Ramos (cell line): ENCODE measurements around the gene ZSWIM6.

Source experiments
- in situ Hi-C: fragments of 300-500 bp; cut with MboI; formaldehyde crosslinking; loops from one replicate; pipeline ENCODE4 v1.14.3; 2022; ENCODE audit warnings: low sequenced_read_pairs; ENCODE audit not compliant: unreplicated experiment

Gene ZSWIM6

DNA sequence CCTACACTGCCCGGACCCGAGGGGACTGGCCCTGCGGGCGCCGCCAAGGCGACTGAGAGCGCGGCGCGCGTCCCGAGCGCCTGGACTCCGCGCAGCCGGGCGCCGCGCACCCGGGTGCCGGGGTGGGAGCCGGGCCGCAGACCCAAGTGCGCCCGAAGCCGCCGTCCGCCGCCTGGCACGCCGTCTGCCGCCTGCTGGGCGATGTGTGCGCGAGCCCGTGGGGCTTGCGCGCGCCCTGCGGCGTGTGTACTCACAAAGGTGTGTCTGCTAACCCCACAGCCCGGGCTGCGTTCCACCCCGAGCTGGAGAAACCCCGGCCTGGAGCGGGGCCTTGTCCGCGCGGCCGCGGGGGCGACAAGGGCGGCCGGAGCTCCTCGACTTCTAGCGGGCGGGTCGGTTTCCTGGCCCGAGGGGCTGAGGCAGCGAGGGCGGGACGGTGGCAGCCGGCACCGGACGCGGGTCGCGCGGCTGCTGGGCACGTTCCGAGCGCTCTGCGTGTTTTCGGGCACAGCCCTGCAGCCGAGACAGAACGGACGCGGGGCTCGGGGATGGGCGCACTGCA is 1.1 kb upstream of the ZSWIM6 start:
- in situ Hi-C loops, result no loop called here

DNA sequence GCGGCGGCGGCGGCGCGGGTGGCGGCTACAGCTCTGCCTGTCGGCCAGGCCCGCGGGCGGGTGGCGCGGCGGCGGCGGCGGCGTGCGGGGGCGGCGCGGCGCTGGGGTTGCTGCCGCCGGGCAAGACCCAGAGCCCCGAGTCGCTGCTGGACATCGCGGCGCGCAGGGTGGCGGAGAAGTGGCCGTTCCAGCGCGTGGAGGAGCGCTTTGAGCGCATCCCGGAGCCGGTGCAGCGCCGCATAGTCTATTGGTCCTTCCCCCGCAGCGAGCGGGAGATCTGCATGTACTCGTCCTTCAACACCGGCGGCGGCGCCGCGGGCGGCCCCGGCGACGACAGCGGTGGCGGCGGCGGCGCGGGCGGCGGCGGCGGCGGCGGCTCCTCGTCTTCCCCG is 296 bp downstream of the ZSWIM6 start:
- in situ Hi-C loops, result no loop called here

- in situ Hi-C loops, result no loop called here
Observed at GRCh38 chr5:61332851-61333320, 828 bp downstream of the ZSWIM6 start.

GRCh38 chr5:61333321-61333953 is 1.4 kb downstream of the ZSWIM6 start:
- in situ Hi-C loops, result no loop called here

DNA sequence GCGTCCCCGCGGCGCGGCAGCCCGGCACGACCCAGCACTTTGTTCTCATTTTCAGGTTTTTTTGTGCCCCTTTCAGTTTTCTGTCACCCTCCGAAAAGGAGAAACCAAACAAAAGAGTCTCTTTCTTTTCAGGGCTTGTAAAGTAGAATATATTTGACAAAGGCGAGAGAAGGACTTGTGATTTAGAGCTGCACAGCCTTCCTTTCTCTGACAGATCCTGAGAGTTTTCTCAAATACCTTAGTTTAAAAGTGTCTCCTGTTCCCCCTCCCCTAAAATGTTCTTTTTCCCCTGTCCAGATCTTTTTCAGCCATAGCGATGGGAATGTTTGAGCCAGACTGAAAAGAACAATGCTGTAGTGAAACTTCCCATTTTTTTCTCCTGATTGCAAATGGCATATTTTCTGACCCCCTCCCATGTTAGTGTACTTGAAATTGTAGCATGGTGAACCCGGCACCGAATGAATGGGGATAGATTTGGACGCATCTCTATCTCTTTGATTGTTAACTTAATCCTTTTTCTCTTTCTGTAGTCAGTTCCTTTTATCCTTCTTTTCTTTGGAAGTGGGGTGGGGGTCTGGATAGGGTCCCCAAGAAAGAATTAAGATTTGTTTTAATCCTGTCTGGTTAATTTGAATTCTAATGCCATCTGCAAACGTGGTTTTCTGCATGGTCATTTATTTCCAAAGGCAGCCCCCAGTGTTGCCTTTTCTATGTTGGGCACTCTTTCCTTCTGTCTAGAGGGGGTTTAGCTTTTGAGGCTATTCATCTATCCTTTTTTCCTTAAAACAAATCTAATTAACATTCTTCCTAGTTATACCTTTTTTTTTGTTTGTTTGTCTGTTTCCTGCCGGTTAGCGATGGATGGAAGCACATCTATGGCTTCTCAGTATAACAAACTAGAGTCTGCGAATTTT is 2.2 kb downstream of the ZSWIM6 start:
- in situ Hi-C loops, result no loop called here

- in situ Hi-C loops, result no loop called here
Observed at GRCh38 chr5:61334868-61335615, 3.0 kb downstream of the ZSWIM6 start.

DNA sequence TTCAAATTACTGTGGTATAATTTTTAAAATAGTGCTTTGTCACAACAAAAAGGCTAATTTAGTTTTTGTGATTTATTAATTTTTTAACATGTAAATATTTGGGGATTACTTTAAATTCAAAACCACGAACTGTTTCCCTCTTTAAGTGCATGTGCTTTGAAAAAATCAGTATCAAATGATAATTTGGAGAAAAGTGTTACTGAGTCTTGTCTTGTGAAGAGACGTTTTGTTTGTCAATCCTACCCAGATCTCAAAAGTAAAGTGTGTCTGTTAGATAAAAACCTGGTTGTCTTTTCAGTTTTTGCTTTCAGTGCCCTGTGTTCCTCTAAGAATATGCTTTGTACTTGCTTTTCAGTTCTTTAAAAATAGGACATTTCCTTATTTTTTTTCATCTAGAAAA is 7.7 kb downstream of the ZSWIM6 start:
- in situ Hi-C loops, result no loop called here

- in situ Hi-C loops, result no loop called here
Observed at GRCh38 chr5:61340775-61341361, 8.8 kb downstream of the ZSWIM6 start.

GRCh38 chr5:61342071-61342501 is 10.0 kb downstream of the ZSWIM6 start:
- in situ Hi-C loops, result no loop called here

- in situ Hi-C loops, result no loop called here
Observed at GRCh38 chr5:61344187-61344944, 12.3 kb downstream of the ZSWIM6 start.

- in situ Hi-C loops, result no loop called here
Observed at GRCh38 chr5:61346511-61346910, 14.5 kb downstream of the ZSWIM6 start.

DNA sequence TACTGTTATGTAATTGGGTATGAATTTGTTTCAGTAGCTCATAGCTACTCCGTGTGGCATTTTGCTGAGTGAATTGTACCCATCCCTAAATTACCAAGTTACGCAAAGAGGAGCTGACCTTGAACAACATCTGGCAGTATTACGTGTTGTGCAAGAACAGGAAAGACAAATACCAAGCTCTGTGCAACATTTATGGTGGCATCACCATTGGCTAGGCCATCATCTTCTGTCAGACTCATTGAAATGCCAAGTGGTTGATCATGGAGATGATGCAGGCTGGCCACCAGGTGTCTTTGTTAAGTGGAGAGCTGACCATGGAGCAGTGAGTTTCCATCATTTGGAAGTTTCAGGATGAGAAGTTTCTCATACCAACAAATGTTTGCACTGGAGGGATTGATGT is 15.0 kb downstream of the ZSWIM6 start:
- in situ Hi-C loops, result no loop called here

DNA sequence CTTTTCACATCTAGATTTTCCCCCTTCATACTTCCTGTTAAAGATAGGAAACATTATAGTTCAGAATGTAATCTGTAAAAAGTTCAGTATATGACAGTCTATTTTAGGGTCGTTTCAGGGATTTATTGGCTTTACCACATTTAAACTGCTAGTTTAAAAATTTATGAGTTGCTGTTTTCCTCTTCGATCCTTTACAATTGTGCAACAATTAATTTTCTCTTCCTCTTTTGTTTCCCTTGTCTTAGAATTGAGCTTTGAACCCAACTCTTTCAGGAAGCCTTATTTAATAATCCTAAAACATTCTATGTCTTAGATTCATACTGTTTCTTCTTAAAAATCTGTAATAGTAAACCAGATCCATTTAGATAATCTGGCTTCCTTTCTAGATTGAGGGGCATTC is 16.4 kb downstream of the ZSWIM6 start:
- in situ Hi-C loops, result no loop called here

GRCh38 chr5:61349935-61350334 is 17.9 kb downstream of the ZSWIM6 start:
- in situ Hi-C loops, result no loop called here

DNA sequence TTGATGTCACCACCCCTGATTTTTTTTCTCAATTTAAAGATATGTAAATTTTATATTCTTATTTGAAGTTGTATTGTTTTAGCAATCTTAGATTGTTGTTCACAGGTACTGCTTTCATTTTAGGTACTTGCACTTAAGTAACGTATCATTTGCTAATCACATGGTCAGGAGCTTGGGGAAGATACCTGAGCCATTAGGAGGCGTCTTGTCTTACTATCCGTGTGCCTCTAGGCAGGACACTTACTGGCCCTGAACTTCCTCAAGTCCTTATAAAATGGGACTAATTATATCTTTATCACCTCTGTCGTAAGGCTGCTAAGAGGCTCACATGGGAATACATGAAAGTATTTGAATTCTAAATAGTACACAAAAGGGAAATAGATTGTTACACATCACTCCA is 18.5 kb downstream of the ZSWIM6 start:
- in situ Hi-C loops, result no loop called here

DNA sequence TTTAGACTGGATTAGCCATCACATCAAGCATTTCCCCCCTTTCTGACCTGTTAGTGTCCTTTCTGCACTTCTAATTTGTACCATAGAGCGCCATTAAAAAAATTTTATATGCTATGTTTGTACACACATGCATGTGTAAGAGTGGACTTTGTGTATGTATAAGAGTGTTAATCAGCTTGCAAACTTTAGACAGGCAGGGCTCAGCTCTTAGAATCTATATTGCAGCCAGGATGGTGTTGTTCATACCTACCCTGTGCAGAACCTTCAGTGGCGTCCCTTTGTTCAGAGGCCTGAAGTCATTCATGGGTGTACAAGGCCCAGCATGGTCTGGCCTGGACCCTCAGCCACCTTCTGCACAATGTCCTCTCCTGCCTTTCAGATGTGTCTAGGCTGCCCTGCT is 19.7 kb downstream of the ZSWIM6 start:
- in situ Hi-C loops, result no loop called here

DNA sequence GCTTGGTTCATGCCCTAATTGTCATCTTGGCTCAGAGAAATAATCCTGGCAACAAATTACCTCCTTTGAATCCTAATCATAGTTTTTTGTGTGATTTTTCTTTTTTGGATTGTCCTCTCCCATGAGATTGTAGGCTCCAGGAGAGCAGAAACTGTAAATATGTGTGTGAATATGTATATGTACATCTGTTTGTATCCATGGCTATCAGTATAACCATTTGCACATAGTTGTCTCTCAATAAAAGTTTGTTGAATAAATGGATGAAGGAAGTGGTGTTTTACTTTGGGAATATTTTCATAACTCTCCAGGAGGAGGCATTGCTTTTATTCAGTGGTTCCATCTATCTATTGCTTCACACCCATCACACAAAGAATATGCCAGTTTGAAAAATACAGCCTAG is 20.1 kb downstream of the ZSWIM6 start:
- in situ Hi-C loops, result no loop called here

GRCh38 chr5:61352612-61353156 is 20.6 kb downstream of the ZSWIM6 start:
- in situ Hi-C loops, result no loop called here

DNA sequence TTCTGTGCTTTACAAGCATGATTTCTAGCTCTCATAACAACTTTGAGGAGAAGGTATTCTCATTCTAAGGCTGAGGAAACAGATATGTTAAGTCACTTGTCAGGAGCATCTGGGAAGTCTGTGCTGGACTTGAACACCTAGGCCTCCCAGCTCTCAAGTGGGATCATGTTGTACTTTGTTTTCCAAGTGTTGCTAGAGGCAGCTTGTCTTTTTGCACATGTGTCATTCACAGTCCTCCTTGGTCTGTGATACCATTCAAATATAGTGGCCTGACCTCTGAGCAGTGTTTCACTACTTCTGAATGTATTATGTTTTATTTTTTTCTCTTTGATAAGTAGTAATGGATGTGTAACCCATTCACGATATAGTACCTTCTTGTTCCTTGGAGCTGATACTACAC is 21.2 kb downstream of the ZSWIM6 start:
- in situ Hi-C loops, result no loop called here
